ENCODE measurements around the gene EPHB2. TPM values are rescaled to one million over a fixed set of nuclear protein-coding genes. Genes with fewer than 3 reads are reported as not detected.

Gene EPHB2
- total RNA-seq, 1 donor from 2014 or later = 40.3 TPM

DNA sequence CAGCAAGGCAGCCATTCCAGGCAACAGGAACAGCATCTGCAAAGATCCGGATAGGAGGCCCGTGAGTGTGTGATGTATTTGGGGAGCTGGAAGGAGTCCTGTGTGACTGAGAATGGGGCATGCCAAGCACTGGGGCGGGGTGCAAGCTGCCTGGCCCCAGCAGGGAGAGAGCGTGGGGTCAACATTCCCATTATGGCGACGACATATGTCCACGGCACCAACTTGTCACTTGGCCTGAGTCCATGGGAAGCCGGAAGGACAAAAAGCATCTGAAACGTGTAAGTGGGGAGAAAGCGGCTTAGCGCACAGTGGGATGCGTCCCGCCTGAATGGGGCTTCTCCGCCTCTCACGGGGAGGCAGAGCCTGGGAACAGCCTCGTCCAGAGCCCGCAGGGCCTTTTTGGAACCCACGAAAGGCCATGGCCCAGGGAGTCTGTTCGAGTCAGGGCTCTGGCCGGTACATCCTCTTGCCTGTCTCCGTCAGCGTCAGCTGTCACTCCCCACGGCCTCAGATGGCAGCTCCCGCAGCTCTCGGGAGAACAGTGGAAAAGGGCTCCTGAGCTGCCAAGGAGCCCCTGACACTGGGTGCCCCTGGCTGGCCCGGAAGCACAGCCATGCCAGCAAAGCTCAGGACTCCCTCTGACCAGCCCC, 12.4 kb downstream of the EPHB2 start:
- TF ChIP-seq, protein P1, sequence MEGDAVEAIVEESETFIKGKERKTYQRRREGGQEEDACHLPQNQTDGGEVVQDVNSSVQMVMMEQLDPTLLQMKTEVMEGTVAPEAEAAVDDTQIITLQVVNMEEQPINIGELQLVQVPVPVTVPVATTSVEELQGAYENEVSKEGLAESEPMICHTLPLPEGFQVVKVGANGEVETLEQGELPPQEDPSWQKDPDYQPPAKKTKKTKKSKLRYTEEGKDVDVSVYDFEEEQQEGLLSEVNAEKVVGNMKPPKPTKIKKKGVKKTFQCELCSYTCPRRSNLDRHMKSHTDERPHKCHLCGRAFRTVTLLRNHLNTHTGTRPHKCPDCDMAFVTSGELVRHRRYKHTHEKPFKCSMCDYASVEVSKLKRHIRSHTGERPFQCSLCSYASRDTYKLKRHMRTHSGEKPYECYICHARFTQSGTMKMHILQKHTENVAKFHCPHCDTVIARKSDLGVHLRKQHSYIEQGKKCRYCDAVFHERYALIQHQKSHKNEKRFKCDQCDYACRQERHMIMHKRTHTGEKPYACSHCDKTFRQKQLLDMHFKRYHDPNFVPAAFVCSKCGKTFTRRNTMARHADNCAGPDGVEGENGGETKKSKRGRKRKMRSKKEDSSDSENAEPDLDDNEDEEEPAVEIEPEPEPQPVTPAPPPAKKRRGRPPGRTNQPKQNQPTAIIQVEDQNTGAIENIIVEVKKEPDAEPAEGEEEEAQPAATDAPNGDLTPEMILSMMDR (conservative IDR thresholded peaks at IDR 0.05) = no peak
- Mint-ChIP-seq H3K27me3 (no peaks in the 10 kb centered on the region), H3K27ac (no peak overlapping the region), H3K36me3 (peaks cover 5% of the 10 kb centered on the region), H3K9me3 (no peaks in the 10 kb centered on the region), H3K4me3 (no peak overlapping the region), H3K4me1 (ENCODE audit: unreplicated experiment) (peaks cover 17% of the 10 kb centered on the region)
- DNase-seq (ENCODE audit: extremely low spot score, unreplicated experiment) = no peak

DNA sequence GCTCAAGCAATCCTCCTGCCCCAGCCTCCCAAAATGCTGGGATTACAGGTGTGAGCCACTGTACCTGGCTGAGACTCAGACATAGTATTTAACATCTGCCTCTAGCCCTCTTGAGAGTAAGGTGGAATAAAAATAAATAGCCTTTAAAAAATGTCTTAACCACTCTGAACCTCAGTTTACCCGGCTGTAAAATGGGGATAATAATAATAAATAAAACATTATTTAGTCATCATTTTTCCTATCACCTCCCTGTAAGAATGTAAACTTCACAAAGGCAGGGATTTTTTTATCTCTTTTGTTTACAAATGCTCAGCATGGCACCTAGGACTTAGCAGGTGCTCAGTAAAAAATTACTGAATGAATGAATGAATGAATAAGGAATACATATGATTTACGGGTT, 17.2 kb downstream of the EPHB2 start:
- DNase-seq (ENCODE audit: extremely low spot score, unreplicated experiment) = no peak
- Mint-ChIP-seq H3K4me3 (no peak overlapping the region), H3K9me3 (no peaks in the 10 kb centered on the region), H3K27me3 (no peaks in the 10 kb centered on the region), H3K36me3 (peaks cover under 1% of the 10 kb centered on the region), H3K27ac (no peak overlapping the region), H3K4me1 (ENCODE audit: unreplicated experiment) (peaks cover 24% of the 10 kb centered on the region)
- TF ChIP-seq, protein P1 (conservative IDR thresholded peaks at IDR 0.05) = no peak

DNA sequence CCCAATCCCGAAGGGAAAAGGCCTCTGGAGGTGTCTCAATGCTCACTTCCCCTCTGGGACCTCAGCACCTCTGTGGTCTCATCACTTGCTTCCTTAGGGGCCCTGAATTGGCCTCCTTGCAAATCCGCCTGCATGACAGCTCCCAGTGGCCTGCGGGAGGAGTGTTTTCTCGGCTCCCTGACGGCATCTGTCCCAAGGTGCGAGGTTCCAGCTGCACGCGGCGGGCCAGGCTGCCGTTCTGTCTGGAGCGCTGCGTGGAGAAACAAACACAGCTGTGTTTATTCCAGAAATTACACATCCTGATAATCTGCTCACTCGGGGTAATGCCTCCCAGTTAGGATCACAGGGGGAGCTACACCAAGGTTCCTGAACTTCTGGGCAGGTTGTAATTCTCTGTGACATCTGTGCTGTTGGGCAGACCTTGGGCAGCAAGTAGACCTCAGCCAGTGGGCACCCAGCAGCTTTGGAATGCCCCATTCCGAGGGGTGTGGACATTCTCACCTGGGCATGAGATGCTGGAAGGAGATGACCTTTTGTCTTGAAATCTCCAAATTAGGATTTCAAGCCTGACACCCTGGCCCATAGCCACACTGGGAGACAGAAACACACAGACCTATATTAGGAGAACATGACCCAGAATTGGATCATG, 18.2 kb downstream of the EPHB2 start:
- TF ChIP-seq, protein P1 (conservative IDR thresholded peaks at IDR 0.05) = no peak
- H3K36me3 Mint-ChIP-seq = no peaks in the 10 kb centered on the region
- H3K4me1 Mint-ChIP-seq (ENCODE audit: unreplicated experiment) = peaks cover 23% of the 10 kb centered on the region
- H3K4me3 Mint-ChIP-seq = no peak overlapping the region
- no peaks in the 10 kb centered on the region for H3K27me3 Mint-ChIP-seq
- H3K27ac Mint-ChIP-seq = no peak overlapping the region
- no peak for DNase-seq (ENCODE audit: extremely low spot score, unreplicated experiment)
- H3K9me3 Mint-ChIP-seq = no peaks in the 10 kb centered on the region

DNA sequence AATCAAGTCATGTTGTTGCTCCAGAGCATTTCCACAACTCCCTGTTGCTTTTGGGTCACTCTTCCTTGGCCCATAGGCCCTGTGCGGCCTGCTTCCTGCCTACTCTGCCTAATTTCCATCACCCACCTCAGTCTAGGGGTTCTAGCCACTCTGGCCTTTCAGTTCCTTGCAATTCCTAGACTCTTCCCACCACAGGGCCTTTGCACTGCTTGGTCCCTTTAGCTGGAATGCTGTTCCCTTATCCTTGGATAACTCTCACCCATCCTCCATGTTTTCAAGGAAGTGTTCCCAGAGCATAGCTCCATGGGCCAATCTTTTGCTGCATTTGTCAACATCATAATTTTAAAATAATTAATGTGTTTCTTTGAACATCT, 18.7 kb downstream of the EPHB2 start:
- Mint-ChIP-seq H3K4me3 (no peak overlapping the region), H3K27me3 (no peaks in the 10 kb centered on the region), H3K36me3 (no peaks in the 10 kb centered on the region), H3K4me1 (ENCODE audit: unreplicated experiment) (peaks cover 23% of the 10 kb centered on the region), H3K9me3 (no peaks in the 10 kb centered on the region), H3K27ac (no peak overlapping the region)
- TF ChIP-seq, protein P1 (conservative IDR thresholded peaks at IDR 0.05) = no peak
- no peak for DNase-seq (ENCODE audit: extremely low spot score, unreplicated experiment)

DNA sequence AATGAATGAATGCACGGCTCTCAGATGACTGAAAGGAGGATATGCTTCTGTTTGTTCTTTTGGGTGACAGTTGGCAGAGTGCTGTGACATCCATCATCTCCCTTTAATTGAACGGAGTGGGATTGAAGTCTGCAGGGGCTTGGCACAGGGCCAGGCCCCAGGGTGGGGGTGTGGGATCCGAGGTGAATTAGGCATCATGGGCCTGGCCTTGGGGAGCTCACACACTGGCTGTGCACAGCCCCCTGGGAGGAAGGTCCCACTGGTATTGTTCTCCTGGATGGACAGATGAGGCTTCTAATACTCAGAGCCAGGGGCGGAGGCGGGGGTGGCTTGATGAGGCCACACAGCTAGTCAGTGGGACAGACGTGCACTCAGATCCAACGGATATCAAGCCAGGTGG, 19.3 kb downstream of the EPHB2 start:
- H3K4me3 Mint-ChIP-seq = no peak overlapping the region
- H3K27me3 Mint-ChIP-seq = no peaks in the 10 kb centered on the region

More for the DNA sequence above, 19.3 kb downstream of the EPHB2 start:
- Mint-ChIP-seq H3K9me3 (no peaks in the 10 kb centered on the region), H3K4me1 (ENCODE audit: unreplicated experiment) (peaks cover 23% of the 10 kb centered on the region), H3K27ac (no peak overlapping the region), H3K36me3 (no peaks in the 10 kb centered on the region)
- TF ChIP-seq, protein P1 (conservative IDR thresholded peaks at IDR 0.05) = no peak
- DNase-seq (ENCODE audit: extremely low spot score, unreplicated experiment) = no peak

All from type B pancreatic cell (in vitro differentiated cells).